GM12872 (cell line): ENCODE results near the gene UROC1.

Source experiments
- TF ChIP-seq, protein P1 (sequence below): IDR thresholded peaks from 3 replicates; pipeline ENCODE4 v1.5.1; 2011; ENCODE audit warnings: low read depth, mild to moderate bottlenecking, low read length, moderate library complexity; ENCODE audit not compliant: insufficient read depth

The UROC1 gene

DNA sequence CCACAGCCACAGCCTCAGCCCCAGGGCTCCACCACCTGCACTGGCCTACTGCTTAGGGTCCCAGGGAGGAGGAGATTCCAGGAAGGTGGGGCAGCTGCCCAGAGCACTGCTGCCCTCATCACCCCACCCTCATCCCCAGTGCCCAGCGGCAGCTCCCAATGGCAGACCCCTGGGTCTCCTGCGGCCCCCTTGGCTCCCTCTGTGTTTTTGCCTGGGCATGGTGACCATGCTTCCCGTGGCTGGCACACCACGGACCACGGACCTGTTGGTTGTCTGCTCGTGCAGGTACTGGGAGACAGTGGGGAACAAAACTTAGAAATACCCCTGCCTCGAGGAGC lies 9.1 kb upstream of the UROC1 start:
- TF ChIP-seq, protein P1, sequence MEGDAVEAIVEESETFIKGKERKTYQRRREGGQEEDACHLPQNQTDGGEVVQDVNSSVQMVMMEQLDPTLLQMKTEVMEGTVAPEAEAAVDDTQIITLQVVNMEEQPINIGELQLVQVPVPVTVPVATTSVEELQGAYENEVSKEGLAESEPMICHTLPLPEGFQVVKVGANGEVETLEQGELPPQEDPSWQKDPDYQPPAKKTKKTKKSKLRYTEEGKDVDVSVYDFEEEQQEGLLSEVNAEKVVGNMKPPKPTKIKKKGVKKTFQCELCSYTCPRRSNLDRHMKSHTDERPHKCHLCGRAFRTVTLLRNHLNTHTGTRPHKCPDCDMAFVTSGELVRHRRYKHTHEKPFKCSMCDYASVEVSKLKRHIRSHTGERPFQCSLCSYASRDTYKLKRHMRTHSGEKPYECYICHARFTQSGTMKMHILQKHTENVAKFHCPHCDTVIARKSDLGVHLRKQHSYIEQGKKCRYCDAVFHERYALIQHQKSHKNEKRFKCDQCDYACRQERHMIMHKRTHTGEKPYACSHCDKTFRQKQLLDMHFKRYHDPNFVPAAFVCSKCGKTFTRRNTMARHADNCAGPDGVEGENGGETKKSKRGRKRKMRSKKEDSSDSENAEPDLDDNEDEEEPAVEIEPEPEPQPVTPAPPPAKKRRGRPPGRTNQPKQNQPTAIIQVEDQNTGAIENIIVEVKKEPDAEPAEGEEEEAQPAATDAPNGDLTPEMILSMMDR: no peak

- TF ChIP-seq, protein P1: no peak
Observed at GRCh38 chr3:126525853-126526667, 8.5 kb upstream of the UROC1 start.

DNA sequence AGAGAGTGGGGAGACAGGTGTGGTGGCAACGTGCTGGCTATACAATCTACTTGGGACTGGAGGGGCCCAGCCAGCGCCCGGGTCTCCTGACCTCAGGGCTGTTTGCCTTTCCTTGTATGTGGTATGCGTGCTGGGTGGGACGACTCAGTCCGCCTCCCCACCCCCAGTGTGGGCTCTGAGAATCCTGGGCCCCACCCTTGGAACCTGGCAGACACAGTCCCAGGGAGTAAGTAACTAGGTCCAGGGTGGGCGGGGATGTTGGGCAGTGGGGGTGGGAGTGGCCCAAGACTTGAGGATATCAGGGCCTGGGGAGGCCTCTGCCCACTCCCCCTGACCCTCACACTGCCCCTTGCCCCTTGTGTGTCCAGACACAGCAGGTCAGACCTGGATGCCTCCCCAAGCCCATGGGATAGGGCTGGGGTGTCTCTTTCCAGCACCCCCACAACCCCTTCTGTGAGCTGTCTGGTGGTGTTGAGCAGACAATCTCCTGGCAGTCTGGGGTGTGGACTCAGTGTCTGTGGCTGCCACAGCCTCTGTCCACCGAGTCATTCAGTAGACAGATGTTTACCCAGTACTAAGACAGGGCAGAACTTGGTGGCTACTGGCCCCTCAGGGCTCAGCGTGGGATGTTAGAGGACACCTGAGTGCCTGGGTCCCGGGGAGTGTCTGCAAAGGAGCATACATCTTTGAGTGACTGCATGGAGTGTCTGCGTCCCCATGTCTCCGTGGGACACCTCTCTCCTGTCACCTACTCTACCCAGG lies 7.7 kb upstream of the UROC1 start:
- TF ChIP-seq, protein P1: no peak

DNA sequence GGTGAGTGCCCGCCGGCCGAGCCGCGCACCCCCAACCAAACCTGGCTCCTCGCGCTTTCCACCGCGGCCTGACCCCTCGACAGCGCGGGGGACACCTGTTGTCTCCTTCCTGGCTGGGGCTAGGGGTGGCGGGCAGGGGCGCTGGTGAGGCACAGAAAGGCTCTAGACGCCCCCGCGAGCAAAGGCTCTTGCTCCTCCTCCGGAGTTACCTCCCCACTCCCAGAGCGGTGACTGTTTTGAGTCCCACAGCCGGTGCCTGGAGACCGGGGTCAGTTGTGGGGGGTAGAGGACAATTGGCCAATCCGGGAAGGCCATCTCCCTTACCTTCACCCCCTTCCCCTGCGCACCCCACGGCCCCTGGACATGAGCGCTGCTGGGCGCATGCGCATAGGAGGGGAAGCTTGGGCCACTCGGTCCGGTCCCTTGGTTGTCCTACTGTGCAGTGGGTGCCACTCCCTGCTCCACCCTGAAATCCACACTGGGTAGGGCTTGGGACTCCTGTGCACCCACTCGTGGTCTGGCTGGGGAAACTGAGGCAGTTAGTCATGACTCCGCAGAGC lies 6.9 kb upstream of the UROC1 start:
- TF ChIP-seq, protein P1: no peak

DNA sequence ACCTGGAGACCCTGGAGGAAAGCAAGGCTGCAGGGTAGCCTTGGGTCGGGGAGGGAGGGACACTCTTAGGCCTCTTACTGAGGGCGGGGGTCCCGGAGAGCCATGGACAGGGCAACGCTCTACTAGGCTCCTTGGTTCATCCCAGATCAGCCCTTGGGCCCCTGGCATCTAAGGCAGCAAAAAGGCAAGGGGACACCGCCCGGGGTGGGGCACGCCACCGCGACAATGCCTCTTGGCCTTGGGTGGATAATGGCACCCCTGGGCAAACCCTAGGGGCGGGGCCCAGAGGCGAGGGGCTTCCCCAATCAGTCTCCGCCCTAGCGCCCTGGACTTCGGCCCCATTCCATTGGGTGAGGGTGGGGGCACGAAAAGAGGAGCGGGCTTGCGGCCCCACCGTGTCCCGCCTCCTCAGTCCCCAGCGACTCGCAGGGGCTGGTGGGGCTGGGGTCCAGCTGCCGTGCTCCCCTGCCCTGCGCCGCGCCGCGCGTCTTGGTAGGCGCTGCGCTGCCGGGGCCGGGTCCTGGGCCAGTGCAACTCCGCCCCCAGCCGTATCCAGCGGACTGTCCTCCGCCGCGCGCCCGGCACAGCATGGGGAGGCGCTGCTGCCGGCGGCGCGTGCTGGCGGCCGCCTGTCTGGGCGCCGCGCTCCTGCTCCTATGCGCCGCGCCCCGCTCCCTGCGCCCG lies 6.3 kb upstream of the UROC1 start, which contains the start of gene CHST13:
CHST13 (plus strand) TSS at position 411 of the 684 bp plus-strand sequence; CDS start at position 589, 178 bp downstream.
- TF ChIP-seq, protein P1: no peak

GRCh38 chr3:126522363-126522788 lies 4.8 kb upstream of the UROC1 start:
- TF ChIP-seq, protein P1: peak; percentile 88
